ENCODE results near the gene CELA1. TPM values are rescaled to one million over a fixed set of nuclear protein-coding genes. Genes with fewer than 3 reads are reported as not detected.
A peak's percentile ranks its signal among the peaks of the same experiment; 100 is the strongest.

CELA1 gene
- total RNA-seq, 1 donor from 2014 or later: not detected

- Mint-ChIP-seq H3K36me3 (ENCODE audit: unreplicated experiment) (no peaks in the 10 kb centered on the region), H3K27me3 (ENCODE audit: unreplicated experiment) (no peaks in the 10 kb centered on the region), H3K4me3 (ENCODE audit: unreplicated experiment) (no peak overlapping the region), H3K27ac (ENCODE audit: unreplicated experiment) (no peak overlapping the region), H3K9me3 (ENCODE audit: unreplicated experiment) (no peaks in the 10 kb centered on the region), H3K4me1 (ENCODE audit: unreplicated experiment) (peaks cover 42% of the 10 kb centered on the region)
- no peak for TF ChIP-seq CTCF (IDR thresholded peaks at IDR 0.05)
- DNase-seq (ENCODE audit: extremely low spot score, unreplicated experiment): no peak
Observed at GRCh38 chr12:51374361-51374760, 27.9 kb upstream of the CELA1 start.

GRCh38 chr12:51373187-51373586, 26.7 kb upstream of the CELA1 start:
- no peak for DNase-seq (ENCODE audit: extremely low spot score, unreplicated experiment)
- Mint-ChIP-seq H3K4me1 (ENCODE audit: unreplicated experiment) (peaks cover 42% of the 10 kb centered on the region), H3K27me3 (ENCODE audit: unreplicated experiment) (no peaks in the 10 kb centered on the region), H3K4me3 (ENCODE audit: unreplicated experiment) (no peak overlapping the region), H3K9me3 (ENCODE audit: unreplicated experiment) (no peaks in the 10 kb centered on the region), H3K27ac (ENCODE audit: unreplicated experiment) (no peak overlapping the region), H3K36me3 (ENCODE audit: unreplicated experiment) (no peaks in the 10 kb centered on the region)
- no peak for TF ChIP-seq CTCF (IDR thresholded peaks at IDR 0.05)

GRCh38 chr12:51372021-51372420, 25.5 kb upstream of the CELA1 start:
- no peak overlapping the region for H3K4me3 Mint-ChIP-seq (ENCODE audit: unreplicated experiment)
- H3K27ac Mint-ChIP-seq (ENCODE audit: unreplicated experiment): peak overlapping the region; percentile 82
- no peak for DNase-seq (ENCODE audit: extremely low spot score, unreplicated experiment)

GRCh38 chr12:51371295-51371953, 24.9 kb upstream of the CELA1 start:
- H3K27me3 Mint-ChIP-seq (ENCODE audit: unreplicated experiment): no peaks in the 10 kb centered on the region
- no peak overlapping the region for H3K4me3 Mint-ChIP-seq (ENCODE audit: unreplicated experiment)
- no peaks in the 10 kb centered on the region for H3K9me3 Mint-ChIP-seq (ENCODE audit: unreplicated experiment)
- TF ChIP-seq CTCF (IDR thresholded peaks at IDR 0.05): no peak
- peak; percentile 86 for DNase-seq (ENCODE audit: extremely low spot score, unreplicated experiment)
- H3K4me1 Mint-ChIP-seq (ENCODE audit: unreplicated experiment): peaks cover 38% of the 10 kb centered on the region
- no peaks in the 10 kb centered on the region for H3K36me3 Mint-ChIP-seq (ENCODE audit: unreplicated experiment)
- peak overlapping the region; percentile 82 for H3K27ac Mint-ChIP-seq (ENCODE audit: unreplicated experiment)

More at GRCh38 chr12:51372021-51372420, 25.5 kb upstream of the CELA1 start:
- peaks cover 38% of the 10 kb centered on the region for H3K4me1 Mint-ChIP-seq (ENCODE audit: unreplicated experiment)
- H3K9me3 Mint-ChIP-seq (ENCODE audit: unreplicated experiment): no peaks in the 10 kb centered on the region
- H3K36me3 Mint-ChIP-seq (ENCODE audit: unreplicated experiment): no peaks in the 10 kb centered on the region
- TF ChIP-seq CTCF (IDR thresholded peaks at IDR 0.05): no peak
- H3K27me3 Mint-ChIP-seq (ENCODE audit: unreplicated experiment): no peaks in the 10 kb centered on the region

- H3K36me3 Mint-ChIP-seq (ENCODE audit: unreplicated experiment): no peaks in the 10 kb centered on the region
- H3K4me1 Mint-ChIP-seq (ENCODE audit: unreplicated experiment): peaks cover 38% of the 10 kb centered on the region
- peak overlapping the region; percentile 47 for H3K27ac Mint-ChIP-seq (ENCODE audit: unreplicated experiment)
- H3K27me3 Mint-ChIP-seq (ENCODE audit: unreplicated experiment): no peaks in the 10 kb centered on the region
- no peaks in the 10 kb centered on the region for H3K9me3 Mint-ChIP-seq (ENCODE audit: unreplicated experiment)
- no peak overlapping the region for H3K4me3 Mint-ChIP-seq (ENCODE audit: unreplicated experiment)
- TF ChIP-seq CTCF (IDR thresholded peaks at IDR 0.05): no peak
- no peak for DNase-seq (ENCODE audit: extremely low spot score, unreplicated experiment)
Observed at GRCh38 chr12:51370667-51371066, 24.2 kb upstream of the CELA1 start.
